ENCODE measurements around the gene TMEM167A.
A peak's percentile ranks its signal among the peaks of the same experiment; 100 is the strongest.

The TMEM167A gene

DNA sequence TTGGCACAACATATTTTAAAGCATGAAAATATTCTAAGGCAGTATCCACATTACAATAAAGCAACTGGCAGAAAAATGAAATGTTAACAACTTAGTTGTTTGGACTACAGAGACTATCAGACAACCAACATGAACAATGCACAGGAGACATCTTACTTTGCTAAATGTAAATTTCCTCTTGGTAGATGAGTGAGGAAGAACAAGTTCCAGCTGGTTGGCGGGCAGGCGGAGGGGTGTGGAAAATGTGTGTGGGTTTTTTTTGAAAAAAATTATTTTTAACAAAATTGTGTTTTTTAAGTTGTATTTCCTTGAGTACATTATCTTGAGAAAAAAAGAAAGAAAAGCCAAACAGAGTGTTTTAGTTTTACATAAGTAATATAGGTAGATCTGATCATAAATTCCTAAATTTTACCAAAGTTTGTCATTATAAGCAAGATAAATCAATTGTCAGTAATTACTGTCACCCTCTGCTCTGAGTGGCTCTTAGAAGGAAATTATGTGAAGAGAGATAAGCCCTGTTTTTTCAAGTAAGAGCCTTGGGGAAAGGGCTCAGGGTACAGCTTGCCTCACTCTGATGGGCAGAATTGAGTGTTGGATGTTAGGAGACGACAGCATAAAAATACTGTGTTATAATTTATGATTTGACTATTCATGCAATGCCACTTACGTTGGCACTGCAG, 42.5 kb downstream of the TMEM167A start:
- DNase-seq, result no peak

GRCh38 chr5:83034036-83034435, 43.2 kb downstream of the TMEM167A start:
- no peak for DNase-seq

DNA sequence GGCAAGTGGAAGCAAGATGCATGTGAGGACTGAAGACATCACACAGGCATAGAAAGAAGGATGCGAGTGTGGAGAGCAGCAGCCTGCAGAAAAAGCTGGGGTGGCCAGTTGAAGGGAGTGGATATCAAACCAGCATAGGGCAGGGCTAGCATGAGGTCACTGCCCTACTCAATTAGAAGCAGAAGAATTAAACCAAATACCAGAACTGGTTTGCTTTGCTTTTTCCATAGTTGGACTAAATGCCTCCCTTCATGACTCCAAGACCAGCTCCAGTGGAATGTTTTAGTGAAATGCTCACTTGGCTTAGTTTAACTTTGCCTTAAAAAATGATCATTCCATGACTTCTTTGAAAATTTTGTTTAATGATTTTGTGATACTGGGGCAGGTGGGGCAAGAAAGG, 45.8 kb downstream of the TMEM167A start:
- no peak for DNase-seq

DNA sequence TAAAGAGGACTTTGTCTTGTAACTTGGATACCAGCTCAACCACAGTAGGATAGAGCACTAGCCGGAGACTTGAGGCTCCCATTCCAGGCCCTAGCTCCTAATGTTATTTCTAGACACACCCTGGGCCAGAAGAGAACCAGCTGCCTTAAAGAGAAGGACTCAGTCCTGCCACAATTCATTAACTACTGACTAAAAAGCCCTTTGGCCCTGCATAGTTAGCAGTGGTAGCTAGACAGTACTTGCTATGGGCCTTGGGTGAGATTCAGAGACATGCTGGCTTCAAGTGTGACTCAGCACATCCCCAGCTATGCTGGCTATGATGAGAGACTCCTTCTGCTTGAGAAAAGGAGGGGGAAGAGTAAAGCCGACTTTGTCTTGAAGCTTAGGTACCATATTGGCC, 47.3 kb downstream of the TMEM167A start:
- peak; percentile 9 for DNase-seq

DNA sequence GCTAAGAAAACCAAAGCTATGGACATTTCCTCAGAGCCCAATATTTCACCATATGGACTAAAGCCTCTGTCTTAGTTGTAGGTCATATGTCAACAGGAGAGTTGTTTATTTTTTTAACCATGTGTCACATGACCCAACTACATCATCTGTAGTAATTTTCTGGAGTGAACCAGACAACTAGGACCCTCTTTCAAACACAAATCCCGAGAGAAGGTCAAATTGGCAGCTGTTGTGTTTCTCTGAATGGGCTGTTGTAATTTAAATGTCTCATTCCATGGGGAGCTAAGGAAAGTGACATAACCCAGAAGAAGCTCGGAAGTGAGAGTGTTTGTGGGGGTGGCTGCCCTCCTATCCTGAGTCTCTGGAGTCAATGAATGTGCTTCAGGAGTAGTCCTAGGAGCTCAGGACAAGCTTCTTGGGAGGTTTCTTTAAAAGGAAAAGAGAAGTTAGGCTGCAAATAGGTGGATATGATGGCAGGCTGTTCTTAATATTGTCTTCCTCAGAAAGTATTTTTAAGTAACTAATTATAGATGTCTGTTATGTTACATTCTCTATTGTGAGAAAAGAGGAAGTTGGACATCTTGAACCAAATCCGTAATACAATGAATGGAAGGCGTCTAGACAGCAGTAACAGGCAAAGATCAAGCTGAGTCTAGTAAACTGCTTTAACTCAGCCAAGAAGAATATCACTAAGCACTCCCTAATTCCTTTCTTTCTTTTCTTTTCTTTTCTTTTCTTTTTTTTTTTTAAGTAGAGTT, 50.1 kb downstream of the TMEM167A start:
- no peak for DNase-seq

DNA sequence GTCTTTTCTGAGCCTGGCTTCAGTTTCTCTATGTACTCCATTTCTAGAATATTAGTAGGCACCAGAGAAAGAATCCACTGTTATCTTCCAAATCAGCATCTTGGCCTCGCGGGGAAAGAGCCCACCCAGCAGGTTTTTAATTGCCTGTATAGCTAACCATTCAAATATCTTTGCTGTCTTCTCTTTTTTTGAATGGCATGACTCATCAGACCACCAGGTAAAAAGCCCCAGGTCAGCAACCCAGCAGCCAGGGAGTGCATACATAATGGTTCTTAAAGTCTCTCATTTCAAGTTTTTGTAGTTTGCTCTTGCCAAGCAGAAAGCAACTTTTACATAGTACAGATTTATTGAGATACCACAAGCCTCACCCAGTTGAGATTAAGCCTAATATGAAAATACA, 50.7 kb downstream of the TMEM167A start:
- DNase-seq, result no peak

DNA sequence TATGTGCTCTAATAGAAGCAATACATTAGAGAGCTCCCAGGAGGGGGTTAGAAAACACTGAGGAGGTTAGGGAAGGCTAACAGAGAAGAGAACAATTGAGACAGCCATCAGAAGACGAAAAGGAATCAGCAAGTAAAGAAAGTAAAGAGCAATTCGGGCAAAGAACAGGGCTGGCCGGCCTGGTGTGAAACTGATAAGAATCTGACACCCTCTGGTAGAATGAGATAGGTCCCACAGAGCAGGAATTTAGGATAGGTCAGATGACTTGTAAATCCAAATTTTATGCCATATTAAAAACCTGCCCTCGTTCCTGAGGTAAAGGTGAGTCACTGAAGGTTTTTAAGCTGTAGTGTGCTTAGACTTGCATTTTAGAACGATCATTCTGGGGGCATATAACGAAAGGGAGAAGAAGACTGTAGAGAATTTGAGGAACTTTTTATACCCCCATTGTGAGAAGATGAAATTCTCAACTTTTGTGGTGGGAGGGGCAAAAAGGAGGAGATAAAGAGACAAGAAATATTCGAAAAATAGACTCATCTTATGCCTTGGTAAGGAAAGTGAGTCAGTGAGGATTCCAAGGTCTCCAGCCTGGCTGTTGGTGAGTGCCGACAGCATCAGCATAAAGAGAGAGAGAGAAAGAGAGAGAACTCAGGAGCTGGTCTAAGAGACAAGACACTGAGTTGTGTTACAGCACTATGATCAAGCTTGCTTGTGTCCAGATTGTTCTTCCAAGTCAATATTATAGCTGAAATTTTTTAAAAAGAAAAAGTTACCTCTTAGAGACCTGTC, 51.3 kb downstream of the TMEM167A start:
- DNase-seq, result no peak

DNA sequence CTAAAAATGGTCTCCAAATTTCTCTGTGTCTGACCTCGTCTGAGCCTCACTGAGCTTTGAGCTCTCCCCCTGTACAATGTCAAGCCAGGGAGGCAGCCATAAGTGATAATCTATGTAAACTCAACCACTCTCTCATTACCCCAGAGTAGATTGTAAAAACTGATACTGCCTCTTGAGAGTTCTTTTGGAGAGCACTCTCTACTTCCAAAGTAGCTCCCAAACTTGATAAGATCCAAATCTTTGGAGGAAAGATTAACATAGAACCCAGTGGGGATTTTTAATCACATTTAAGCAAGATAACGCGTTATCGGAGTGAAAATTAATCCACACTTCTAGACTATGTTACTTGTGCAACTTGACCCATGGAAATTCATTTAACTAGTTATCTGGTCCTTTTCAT, 54.9 kb downstream of the TMEM167A start:
- DNase-seq, result no peak

DNA sequence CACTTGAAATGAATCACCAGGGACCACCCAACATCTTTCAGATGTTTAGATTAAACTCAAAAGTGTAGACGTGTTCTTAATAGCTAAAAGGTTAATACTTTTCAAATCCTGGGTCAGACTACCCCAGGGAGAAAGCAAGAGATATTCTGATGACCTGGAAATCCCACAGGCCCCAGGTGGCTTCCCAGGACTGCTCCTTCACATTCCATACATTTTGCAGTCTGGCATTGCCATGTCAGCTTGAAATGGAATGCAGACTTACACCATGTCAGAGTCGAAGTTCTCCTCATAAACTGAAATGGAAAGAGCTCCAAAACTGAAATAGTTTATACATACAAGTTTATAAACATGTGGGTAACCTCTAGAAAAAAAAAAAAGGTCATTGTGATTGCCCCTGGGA, 61.5 kb downstream of the TMEM167A start:
- DNase-seq, result no peak

GRCh38 chr5:83011985-83012384, 65.2 kb downstream of the TMEM167A start:
- DNase-seq, result no peak

GRCh38 chr5:83009408-83009807, 67.8 kb downstream of the TMEM167A start:
- DNase-seq, result no peak

DNA sequence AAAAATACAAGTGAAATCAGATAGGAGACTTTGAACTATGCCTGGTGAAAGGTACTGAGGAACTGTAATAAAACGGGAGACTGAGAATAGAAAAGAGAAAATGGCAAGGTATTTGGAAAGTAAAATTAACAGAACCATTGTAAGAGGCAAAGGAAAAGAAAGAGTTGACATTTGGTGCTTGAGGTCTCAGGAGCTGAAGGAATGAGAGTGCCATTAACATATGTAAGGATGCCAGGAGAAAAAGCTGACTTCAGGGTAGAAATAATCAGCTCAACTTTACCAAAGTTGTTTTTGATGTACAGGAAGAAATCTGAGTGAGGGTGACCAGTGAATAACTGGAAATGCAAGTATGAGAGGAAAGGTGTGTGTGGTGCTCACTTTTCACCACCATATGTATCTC, 69.4 kb downstream of the TMEM167A start:
- no peak for DNase-seq

DNA sequence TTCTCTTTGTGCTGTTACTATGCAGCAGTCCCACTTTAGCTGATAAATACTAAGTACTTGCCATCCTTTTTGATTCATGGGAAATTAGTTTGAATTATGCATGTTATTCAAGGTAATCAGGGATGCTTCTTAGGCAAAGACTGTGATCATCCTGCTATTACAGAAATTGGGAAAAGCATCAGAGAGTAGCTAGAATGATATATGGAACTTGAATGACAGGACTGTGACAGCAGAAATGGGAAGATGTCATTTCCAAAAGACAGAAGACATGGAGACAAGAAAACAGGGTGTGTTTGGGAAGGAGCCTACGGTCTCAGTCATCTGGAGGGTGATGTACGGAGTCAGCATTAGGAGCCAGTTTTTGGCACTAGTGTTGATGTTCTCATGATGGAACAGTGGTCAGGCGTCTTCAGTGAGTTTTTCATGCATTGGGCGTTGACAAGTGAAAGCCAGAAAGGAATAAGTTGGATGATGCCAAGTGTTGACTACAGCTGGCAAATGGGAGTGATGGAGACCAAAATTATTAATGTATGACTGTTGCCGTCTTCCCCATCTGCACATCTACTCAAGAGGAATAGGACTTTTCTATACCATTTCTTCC, 70.4 kb downstream of the TMEM167A start:
- no peak for DNase-seq

GRCh38 chr5:83003791-83004190, 73.4 kb downstream of the TMEM167A start:
- no peak for DNase-seq
